HepG2 (cell line): ENCODE measurements around the gene ARHGDIA. TPM values are rescaled to one million over a fixed set of nuclear protein-coding genes. Genes with fewer than 3 reads are reported as not detected.

ENCODE experiments used
- ARNTL ChIP-seq: sonication (generic); formaldehyde crosslinking; IDR thresholded peaks from 2 replicates; pipeline ENCODE4 v1.4.0; 2020; ENCODE audit warnings: mild to moderate bottlenecking, missing genetic modification reagents
- ATF2 ChIP-seq: sonication (generic); formaldehyde crosslinking; IDR thresholded peaks from 2 replicates; pipeline ENCODE4 v1.4.0; 2020; ENCODE audit warnings: missing genetic modification reagents
- BCL6 ChIP-seq: IDR thresholded peaks from 2 replicates; pipeline ENCODE4 v1.6.1; 2016; ENCODE audit warnings: missing genetic modification reagents, missing compliant biosample characterization
- JUNB ChIP-seq: sonication (generic); formaldehyde crosslinking; IDR thresholded peaks from 2 replicates; pipeline ENCODE4 v1.8.0; 2022; ENCODE audit warnings: missing genetic modification reagents, mild to moderate bottlenecking, borderline replicate concordance
- SNAI1 ChIP-seq: sonication (generic); formaldehyde crosslinking; IDR thresholded peaks from 2 replicates; pipeline ENCODE4 v1.5.0; 2020; ENCODE audit warnings: mild to moderate bottlenecking, missing genetic modification reagents, borderline replicate concordance
- YEATS2 ChIP-seq: sonication (generic); formaldehyde crosslinking; IDR thresholded peaks from 2 replicates; pipeline ENCODE4 v1.4.0; 2020; ENCODE audit warnings: missing genetic modification reagents, borderline replicate concordance
- ZFP36 ChIP-seq: fragments of 150-350 bp; IDR thresholded peaks from 2 replicates; pipeline ENCODE4 v1.6.1; 2018; ENCODE audit warnings: borderline replicate concordance, low read length, low read depth; ENCODE audit not compliant: partially characterized antibody
- ZMYM2 ChIP-seq: sonication (generic); formaldehyde crosslinking; IDR thresholded peaks from 2 replicates; pipeline ENCODE4 v1.8.0; 2022; ENCODE audit warnings: mild to moderate bottlenecking, missing genetic modification reagents
- ZNF33B ChIP-seq: sonication (generic); formaldehyde crosslinking; IDR thresholded peaks from 2 replicates; pipeline ENCODE4 v1.5.1; 2020; ENCODE audit warnings: mild to moderate bottlenecking, missing genetic modification reagents
- ZNF567 ChIP-seq: sonication (generic); formaldehyde crosslinking; IDR thresholded peaks from 2 replicates; pipeline ENCODE4 v1.8.1; 2023; ENCODE audit warnings: mild to moderate bottlenecking, missing genetic modification reagents, borderline replicate concordance
- ZNF616 ChIP-seq: sonication (generic); formaldehyde crosslinking; IDR thresholded peaks from 2 replicates; pipeline ENCODE4 v1.5.0; 2020; ENCODE audit warnings: low read depth, mild to moderate bottlenecking, missing genetic modification reagents
- ZNF644 ChIP-seq: IDR thresholded peaks from 2 replicates; pipeline ENCODE4 v1.6.1; 2016; ENCODE audit warnings: low read depth
- ZNF646 ChIP-seq: sonication (generic); formaldehyde crosslinking; IDR thresholded peaks from 2 replicates; pipeline ENCODE4 v1.9.0; 2021; ENCODE audit warnings: mild to moderate bottlenecking, missing genetic modification reagents
- ZNF792 ChIP-seq: IDR thresholded peaks from 2 replicates; pipeline ENCODE4 v1.6.1; 2016
- ZSCAN29 ChIP-seq: sonication (generic); formaldehyde crosslinking; conservative IDR thresholded peaks from 2 replicates; pipeline ENCODE4 v1.4.0; 2020; ENCODE audit warnings: mild to moderate bottlenecking, missing genetic modification reagents
- polyA plus RNA-seq, 8 experiments: library from polyadenylated mRNA; depleted of rRNA in 3 of 8; stranded (reverse) in 7 of 8; unstranded in 1 of 8; fragments of >200 nt; fragmentation: Illumina TruSeq in 4 of 8; extraction: Trizol in 4 of 8; gene quantifications; 2 replicates each; pipeline versions ENCODE4 v1.2.1 to v1.2.3, GENCODE V29; 2011 to 2016; ENCODE audit warnings: low read depth in 4 of 8, missing spikeins in 1 of 8, mixed read lengths in 1 of 8; ENCODE audit not compliant: insufficient read depth in 1 of 8
- total RNA-seq, 5 experiments: library from RNA; depleted of rRNA; stranded (reverse); fragments of >200 nt; fragmentation: Illumina TruSeq; extraction: Trizol; gene quantifications; 2 replicates each; pipeline ENCODE4 v1.2.3, GENCODE V29; 2016; ENCODE audit warnings: low read depth in 1 of 5
- TF ChIP-seq, protein P1 (sequence below): sonication (generic); formaldehyde crosslinking; IDR thresholded peaks from 2 replicates; pipeline ENCODE4 v1.4.0; 2020; ENCODE audit warnings: missing genetic modification reagents
- TF ChIP-seq, protein P2 (sequence below): sonication (generic); formaldehyde crosslinking; IDR thresholded peaks from 2 replicates; pipeline ENCODE4 v1.5.0; 2020; ENCODE audit warnings: mild to moderate bottlenecking, missing genetic modification reagents

The ARHGDIA gene
- total and polyA plus RNA-seq, 2 of the 13 experiments (the other 11 are each of a cell fraction or from before 2014, with no cell fraction given), result 40.0 to 64.0 TPM

GRCh38 chr17:81833160-81833920 is 37.8 kb downstream of the ARHGDIA start, which contains the start of gene MCRIP1 (continued):
- TF ChIP-seq ZNF646, result no peak
- peak; percentile 96 for TF ChIP-seq ZSCAN29 (CRISPR knock-in tag)
- no peak for TF ChIP-seq ZFP36
- TF ChIP-seq, protein P1, sequence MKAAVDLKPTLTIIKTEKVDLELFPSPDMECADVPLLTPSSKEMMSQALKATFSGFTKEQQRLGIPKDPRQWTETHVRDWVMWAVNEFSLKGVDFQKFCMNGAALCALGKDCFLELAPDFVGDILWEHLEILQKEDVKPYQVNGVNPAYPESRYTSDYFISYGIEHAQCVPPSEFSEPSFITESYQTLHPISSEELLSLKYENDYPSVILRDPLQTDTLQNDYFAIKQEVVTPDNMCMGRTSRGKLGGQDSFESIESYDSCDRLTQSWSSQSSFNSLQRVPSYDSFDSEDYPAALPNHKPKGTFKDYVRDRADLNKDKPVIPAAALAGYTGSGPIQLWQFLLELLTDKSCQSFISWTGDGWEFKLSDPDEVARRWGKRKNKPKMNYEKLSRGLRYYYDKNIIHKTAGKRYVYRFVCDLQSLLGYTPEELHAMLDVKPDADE, result peak; percentile 85; the same call in 1 of the 2 replicates
- TF ChIP-seq, protein P2, sequence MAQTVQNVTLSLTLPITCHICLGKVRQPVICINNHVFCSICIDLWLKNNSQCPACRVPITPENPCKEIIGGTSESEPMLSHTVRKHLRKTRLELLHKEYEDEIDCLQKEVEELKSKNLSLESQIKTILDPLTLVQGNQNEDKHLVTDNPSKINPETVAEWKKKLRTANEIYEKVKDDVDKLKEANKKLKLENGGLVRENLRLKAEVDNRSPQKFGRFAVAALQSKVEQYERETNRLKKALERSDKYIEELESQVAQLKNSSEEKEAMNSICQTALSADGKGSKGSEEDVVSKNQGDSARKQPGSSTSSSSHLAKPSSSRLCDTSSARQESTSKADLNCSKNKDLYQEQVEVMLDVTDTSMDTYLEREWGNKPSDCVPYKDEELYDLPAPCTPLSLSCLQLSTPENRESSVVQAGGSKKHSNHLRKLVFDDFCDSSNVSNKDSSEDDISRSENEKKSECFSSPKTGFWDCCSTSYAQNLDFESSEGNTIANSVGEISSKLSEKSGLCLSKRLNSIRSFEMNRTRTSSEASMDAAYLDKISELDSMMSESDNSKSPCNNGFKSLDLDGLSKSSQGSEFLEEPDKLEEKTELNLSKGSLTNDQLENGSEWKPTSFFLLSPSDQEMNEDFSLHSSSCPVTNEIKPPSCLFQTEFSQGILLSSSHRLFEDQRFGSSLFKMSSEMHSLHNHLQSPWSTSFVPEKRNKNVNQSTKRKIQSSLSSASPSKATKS (CRISPR knock-in tag), result no peak
- no peak for TF ChIP-seq ZNF644
- peak; percentile 56 for TF ChIP-seq YEATS2
- peak; percentile 61; the same call in 1 of the 2 replicates for TF ChIP-seq ATF2
- TF ChIP-seq ZNF792 (CRISPR knock-in tag), result peak; percentile 62; the same call in 1 of the 2 replicates
- TF ChIP-seq ZNF616 (CRISPR knock-in tag), result peak; percentile 88; the same call in 1 of the 2 replicates
- TF ChIP-seq ZNF567 (CRISPR knock-in tag), result no peak
- no peak for TF ChIP-seq ZMYM2 (CRISPR knock-in tag)
- TF ChIP-seq BCL6 (CRISPR knock-in tag), result peak; percentile 37
- TF ChIP-seq ARNTL, result peak; percentile 90
- peak; percentile 55; the same call in 1 of the 2 replicates for TF ChIP-seq JUNB (CRISPR knock-in tag)
- TF ChIP-seq SNAI1 (CRISPR knock-in tag), result no peak
- peak; percentile 98; the same call in 1 of the 2 replicates for TF ChIP-seq ZNF33B (CRISPR knock-in tag)
